GM21515 (cell line): ENCODE measurements around the gene EEF1B2.
"Not testable (repeated sequence)": the region's sequence is repeated elsewhere in the genome, so short reads cannot be mapped to it uniquely, and the experiment has no call there.

ENCODE experiments used
- ATAC-seq: cut with Tn5 transposase; IDR thresholded peaks from one replicate; pipeline ENCODE4 v1.9.1; 2021; ENCODE audit not compliant: unreplicated experiment

EEF1B2 gene

DNA sequence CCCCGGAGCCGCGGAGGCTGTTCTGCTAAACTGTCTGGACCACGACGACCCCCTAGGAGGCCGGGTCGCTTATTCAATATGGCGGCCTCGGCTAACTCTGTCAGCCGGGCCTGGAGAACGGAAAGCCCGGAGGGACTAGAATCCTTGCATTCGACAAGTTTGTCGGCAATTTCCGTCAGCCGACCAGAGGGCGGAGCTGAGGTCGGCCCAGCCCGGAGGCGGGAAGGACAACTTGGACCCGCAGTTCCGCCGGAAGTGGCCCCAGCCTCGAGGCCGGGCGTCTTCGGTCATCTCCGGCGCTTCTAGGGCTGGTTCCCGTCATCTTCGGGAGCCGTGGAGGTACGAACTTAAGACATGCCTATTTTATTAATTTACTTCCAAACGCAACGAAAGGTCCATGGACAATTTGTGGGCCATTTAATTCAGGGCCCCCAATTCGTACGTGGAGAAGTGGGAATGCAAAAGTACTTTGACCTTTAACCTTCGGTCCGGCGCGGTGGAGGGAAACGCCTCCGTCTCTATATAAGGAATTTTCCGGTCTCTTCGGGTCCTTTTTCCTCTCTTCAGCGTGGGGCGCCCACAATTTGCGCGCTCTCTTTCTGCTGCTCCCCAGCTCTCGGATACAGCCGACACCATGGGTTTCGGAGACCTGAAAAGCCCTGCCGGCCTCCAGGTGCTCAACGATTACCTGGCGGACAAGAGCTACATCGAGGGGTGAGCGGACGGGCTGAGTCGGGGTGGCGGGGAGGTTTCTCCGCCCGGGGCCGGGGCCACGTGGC, at the start of gene EEF1B2, which contains the start of gene NDUFS1:
TSS of gene EEF1B2 (plus strand) at position 550 of the 779 bp plus-strand sequence. CDS start at position 635, 85 bp downstream.
TSS of gene NDUFS1 (minus strand) at position 99 of the 779 bp plus-strand sequence. CDS start 5,766 bp downstream, outside the sequence.
- peak; percentile 92 for ATAC-seq

DNA sequence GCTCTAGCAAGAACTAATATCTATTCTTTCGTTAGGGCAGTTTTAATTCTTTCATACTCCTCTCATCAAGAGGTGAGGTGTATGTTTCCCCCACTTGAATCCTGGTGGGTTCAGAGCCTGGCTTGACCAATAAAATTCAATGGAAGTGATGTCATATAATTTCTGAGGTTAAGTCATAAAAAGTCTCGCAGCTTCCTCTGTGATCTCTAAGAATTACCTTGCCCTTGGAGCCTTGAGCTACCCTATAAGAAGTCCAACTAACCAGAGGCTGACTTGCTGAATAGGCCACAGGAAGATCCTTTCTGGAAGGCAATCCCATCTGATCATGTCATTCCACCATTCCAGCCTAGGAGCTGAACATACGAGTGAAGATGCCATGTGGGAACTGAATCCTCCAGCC, 47.6 kb upstream of the EEF1B2 start:
- ATAC-seq = no peak

DNA sequence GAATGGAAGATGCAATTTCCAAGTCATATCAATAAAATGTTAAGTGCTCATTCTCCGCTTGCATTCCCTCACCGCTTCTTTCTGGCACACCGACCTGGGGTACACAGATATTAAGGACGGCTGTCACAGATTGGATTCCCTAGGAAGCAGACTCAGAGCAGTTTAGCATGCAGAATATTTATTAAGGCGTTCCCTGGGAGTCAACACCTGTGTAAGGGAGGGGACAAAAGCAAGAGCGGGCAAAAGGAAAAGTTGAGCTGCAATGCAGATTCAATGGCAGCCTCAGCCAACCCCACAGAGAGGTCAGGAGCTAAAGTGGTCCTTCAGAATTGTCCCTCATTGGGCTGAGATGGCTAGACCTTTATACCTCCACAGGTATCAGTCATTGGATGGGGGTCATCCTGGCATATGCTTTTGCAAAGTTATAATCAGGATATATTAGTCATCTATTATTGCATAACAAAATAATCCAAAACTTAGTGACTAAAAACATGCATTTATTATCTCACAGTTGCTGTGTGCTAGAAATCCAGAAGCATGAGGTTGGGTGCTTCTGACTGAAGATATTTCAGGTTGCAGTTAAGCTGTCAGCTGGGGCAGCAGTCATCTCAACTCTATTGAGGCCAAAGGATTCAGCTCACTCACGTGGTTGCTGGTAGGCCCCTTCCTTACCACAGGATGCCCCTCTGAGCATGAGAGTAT, 46.7 kb upstream of the EEF1B2 start:
- no peak for ATAC-seq

DNA sequence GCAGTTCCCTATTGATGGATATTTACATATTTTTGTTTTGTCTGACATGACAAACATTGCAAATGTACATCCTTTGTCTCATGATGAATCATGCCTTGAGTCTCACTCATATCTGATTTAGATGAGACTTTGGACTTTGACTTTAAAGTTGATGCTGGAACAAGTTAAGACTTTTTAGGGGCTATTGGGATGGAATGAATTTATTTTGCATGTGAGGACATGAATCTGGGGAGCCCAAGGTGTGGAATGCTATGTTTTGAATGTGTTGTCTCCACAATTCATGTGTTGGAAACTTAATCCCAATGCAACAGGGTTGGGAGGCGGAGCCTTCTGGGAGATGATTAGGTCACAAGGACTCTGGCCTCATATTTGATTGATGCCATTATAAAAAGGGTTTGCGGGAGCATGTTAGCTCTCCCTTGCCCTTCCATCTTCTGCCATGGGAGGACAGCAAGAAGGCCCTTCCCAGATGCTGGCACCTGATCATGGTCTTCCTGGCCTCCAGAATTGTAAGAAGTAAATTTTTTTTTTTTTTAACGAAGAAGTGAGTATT, 44.6 kb upstream of the EEF1B2 start:
- no peak for ATAC-seq

DNA sequence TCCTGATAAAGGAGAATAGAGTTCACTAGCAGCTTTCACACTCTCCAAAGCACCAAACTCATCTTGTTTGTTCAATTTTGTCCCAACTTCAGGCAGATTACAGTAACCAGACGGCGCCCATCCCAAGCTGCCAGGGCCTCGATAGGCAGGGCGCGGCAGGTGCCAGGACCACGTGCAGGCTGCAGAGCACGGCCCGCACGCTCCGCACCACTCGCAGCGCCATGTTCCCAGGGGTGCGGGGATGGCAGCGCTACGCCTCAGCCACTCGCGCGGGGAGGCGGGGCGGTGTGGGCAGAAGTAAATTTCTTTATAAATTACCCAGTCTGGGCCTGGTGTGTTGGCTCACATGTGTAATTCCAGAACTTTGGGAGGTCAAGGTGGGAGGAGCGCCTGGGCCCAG, 43.4 kb upstream of the EEF1B2 start:
- ATAC-seq = no peak

DNA sequence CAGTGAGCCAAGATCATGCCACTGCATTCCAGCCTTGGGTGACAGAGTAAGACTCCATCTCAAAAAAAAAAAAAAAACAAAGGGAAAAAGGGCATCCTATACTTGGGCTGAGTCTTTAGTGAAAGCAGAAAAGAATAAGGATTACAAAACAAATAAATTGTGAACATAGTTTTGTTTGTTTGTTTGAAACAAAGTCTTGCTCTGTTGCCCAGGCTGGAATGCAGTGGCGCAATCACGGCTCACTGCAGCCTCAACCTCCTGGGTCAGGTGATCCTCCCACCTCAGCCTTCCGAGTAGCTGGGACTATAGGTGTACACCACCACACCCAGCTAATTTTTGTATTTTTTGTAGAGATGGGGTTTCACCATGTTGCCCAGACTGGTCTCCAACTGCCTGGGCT, 37.1 kb upstream of the EEF1B2 start:
- ATAC-seq = not testable (repeated sequence)

DNA sequence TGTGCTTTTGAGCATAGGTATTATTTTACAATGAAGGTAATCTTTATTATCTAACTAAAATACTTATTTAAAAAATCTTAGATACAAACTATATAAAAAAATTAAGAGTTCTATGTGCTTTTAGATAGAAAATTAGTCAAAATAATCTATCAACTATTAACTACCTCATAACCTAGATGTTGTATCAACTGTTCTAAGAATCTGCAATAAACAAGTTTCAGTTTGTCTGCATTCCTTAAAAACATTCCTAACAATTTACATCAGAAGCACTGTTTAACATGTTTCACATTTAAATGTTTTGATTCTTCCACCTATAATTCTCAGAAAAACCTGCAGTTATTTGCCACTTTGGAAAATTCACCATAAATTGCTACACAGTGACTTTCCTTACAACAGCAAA, 33.8 kb upstream of the EEF1B2 start:
- ATAC-seq = no peak

DNA sequence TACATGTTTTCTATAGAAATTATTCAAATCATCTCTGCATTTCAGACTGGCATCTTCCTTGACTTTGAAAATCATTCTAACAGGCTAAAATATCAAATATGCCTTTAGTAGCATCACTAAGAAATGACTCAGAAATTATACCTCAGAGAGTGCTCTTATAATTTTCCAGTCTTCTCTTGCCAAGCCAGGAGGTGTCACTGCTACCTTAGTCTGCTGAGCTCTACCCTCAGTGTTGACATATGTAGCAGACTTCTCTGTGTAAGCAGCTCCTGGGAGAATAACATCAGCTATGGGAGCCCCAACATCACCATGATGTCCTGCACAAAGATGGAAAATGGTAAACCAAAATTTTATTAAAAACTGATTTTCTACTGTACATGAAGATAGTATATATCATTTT, 32.0 kb upstream of the EEF1B2 start:
- ATAC-seq = no peak

DNA sequence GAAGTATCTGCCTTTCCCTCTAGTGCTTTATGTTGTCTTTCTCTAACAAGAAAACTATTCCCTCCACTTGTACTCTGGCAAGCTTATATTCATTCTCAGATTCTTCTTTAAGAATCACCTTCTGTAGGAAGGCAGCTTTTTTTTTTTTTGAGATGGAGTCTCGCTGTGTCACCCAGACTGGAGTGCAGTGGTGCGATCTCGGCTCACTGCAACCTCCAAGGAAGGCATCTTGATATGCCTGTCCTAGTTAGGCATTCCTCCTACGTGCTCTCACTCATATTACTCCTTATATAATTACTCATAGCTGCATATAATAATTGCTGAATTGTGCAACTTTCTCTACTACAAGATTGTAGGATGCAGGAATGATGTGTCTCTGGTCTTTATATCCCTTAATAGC, 16.2 kb upstream of the EEF1B2 start:
- no peak for ATAC-seq

DNA sequence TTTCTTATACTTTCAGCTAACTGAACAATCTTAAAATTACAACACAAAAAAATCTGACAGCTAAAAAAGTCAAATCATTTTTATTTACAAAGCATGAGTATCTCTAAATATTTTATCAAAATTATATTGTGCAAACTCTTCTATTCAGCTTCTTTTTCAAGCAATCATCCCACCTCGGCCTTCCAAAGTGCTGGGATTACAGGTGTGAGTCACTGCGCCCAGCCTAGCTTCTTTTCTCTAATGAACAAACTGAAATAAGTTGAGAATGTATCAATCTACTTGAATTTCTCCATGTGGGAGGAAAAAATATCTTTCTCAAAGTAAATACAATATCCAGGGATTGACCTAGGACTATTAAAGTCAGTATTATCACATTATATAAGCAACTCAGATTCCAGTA, 15.3 kb upstream of the EEF1B2 start:
- ATAC-seq = no peak

DNA sequence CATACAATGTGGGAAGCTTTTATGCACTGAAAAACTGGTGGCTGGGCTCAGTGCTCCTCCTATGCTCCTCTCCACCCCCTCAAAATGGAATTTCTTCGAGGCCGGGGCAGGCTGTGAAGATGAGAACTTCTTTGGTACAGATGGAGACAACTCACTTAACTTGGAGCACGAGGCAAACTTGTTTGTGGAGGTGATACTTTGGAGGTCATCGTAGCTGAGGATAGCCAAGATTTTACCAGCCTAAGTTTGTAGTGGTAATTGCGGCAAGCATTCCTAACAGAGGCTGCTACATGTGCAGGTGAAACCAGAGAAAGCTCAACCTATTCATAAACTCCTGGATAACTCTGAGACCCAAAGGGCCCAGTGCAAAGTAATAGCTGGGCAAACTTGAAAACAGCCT, 14.0 kb upstream of the EEF1B2 start:
- no peak for ATAC-seq

DNA sequence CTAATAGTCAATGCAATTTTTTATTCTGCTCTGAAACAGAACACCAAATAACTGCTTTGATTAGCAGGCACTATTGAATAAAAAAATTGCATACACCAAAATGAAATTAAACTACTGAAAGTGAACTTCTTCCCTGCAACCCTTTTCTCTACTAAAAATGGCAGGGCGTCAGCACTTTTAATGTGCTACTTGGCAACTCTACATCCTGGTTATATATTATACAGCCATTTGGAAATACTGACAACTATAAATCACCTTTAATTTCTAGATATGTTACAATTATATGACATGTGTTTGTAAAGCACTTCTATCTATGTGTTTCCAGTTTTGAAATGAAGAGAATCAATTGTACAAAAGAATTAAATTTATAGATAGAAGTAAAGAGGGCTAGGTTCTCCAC, 10.4 kb upstream of the EEF1B2 start:
- ATAC-seq = no peak

DNA sequence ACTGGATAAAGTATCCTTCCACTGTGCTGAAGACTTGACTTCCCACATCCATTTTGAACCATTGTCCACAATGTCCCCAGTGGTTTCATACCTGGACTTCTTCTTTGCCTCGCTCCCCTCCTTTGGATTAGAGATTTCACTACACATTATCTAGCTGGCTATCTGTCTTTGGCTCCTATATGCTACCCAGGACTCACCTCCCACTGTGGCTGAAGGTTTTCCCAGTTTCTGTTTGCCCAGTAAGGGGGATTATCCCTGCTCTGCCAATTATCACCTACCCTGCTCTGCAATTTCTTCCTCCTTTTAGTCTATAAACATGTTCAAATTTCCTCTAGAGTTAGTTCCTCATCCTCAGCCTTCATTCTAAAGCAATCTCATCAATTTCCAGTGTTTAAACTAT, 9.5 kb upstream of the EEF1B2 start:
- ATAC-seq = no peak

DNA sequence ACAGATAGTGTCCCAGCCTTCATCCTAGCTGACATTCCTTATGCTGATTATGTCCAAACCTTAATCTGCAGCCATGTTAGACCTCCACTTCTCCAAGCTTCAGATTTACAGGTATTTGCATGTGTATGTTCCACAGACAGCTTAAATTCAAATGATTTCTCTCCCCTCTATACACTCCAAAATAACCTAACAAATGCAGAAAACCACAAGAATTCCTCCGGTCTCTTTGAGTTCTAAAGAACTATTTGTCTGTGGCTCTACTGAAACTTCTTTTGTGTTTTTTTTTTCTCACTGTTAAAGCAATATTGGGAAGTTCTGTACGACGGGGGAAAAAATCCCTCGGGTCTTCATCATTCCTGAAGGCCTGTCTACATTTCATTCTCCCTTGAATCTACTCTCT, 9.1 kb upstream of the EEF1B2 start:
- ATAC-seq = no peak

DNA sequence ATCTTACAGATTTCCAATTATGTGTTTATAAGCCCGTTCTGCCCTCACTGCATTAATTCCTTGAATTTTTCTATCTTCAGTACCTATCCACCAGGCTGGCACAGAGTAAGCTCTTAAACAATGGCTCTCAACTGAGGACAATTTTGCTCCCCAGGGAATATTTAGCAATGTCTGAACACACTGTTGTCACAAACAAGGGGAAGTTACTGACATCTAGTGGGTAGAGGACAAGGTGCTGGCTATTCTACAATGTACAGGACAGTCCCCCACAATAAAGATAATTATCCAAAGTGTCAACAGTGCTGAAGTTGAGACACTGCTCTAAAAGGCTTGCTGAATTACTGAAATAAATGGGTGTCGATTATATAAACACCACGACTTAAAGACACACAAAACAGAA, 5.5 kb upstream of the EEF1B2 start:
- no peak for ATAC-seq

DNA sequence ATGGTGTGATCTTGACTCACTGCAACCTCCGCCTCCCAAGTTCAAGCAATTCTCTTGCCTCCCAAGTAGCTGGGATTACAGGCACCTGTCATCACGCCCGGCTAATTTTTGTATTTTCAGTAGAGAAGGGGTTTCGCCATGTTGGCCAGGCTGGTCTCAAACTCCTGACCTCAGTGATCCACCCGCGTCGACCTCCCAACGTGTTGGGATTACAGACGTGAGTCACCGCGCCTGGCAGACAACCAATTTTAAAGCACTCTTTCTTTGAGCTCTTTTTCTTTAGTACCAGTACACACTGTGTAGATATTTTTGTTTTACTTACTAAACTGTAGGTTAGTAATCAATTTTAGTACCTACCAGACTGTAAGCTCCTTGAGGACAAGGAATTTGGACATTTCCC, 2.7 kb upstream of the EEF1B2 start:
- not testable (repeated sequence) for ATAC-seq

DNA sequence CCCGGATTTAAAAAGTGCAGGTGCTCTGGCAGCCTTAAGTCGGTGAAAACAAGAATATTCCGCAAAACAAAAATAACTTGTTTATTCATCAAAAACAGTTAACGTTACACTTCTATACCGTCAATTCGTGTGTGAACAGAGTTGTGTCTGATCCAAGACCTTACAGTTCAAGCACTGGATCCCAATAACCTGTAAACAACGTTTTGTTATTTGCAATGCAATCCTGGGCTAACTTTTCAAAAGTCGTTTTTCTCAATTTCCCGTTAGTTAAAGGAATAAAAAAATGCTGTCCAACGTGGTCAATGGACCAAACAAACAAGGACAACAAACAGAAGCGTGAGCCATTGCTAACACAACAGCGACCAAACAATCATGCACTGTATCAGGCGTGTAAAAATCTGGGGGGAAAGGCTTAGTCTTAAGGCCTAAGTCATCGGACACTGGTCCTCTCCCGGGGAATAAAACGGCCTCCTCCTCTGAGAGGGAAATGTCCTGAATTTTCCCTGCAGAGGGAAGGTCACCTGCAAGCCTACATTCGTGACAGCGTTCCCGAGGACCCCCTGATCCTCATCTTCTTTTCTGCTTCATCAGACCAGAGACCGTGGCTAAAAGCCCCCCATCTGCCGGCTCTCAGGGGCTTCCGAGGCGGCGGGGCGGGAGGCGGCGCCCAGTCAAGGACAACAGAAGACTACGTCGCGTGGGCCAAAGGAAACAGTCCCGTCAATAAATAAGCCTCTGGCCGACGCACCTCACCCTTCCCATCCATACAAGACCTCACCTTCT, 941 bp upstream of the EEF1B2 start:
- ATAC-seq = peak; percentile 11

DNA sequence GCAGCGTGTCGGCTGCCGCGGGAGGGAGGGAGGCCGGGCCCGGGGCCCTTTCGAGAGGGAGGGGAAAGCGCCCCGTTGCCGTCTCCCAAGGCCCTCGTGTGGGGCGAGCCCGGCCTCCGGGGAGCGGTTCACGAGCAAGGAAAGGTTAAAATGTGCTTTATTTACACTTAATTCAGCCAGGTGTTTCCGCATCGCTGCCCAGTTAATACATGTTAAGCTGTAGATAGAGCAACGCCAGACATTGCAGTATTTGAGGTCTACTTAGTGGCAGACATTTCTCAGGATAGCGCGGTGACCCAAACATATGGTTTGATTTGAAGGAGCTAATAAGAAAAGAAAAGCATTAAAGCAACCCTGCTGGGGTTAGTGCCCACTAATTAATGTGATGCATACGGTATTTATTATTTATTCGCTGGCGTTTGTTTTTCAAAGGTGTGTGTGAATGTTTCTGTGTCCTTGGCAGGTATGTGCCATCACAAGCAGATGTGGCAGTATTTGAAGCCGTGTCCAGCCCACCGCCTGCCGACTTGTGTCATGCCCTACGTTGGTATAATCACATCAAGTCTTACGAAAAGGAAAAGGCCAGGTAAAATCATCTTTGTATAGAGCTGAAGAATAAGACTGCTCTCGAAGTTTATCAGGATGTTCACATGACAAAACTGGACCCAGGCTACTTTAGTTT, 571 bp downstream of the EEF1B2 start:
- ATAC-seq = peak; percentile 55

DNA sequence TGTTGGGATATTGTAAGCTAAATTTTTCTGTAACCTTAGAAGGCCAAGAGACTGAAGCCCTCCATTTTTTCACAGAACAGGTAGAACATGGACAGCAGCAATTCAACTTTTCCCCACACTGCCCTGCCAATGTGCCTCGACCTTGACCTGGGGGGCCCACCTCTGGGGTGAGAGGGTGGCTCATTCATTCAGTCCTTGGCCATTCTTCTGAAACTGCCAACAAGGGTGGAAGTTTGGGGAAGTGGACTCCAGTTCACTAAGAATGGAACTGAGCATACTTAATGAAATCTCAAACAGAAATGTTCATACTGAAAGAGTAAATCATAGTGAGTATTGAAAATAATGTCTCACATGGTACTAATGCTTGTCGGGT, 1.1 kb downstream of the EEF1B2 start:
- no peak for ATAC-seq

DNA sequence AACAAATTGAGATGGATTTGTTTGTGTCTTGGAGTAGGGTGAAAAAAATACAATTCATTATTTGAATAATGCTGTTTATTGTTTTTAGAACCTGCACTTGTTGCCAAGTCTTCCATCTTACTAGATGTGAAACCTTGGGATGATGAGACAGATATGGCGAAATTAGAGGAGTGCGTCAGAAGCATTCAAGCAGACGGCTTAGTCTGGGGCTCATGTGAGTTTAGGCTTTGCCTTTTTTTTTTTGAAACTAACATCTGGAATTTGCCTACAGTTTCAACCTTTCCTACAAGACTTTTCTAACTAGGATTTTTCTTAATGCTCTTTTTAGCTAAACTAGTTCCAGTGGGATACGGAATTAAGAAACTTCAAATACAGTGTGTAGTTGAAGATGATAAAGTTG, 2.7 kb downstream of the EEF1B2 start:
- not testable (repeated sequence) for ATAC-seq
